CD8-positive, alpha-beta memory T cell (primary cell): Measurements from ENCODE around the gene BTBD2. TPM values are rescaled to one million over a fixed set of nuclear protein-coding genes. Genes with fewer than 3 reads are reported as not detected.

Experiments
- CTCF ChIA-PET: fragments of 350-600 bp; sonication (Branson Sonifier 250); formaldehyde crosslinking; loops from one replicate; lab custom pipeline; 2021; ENCODE audit warnings: antibody characterized with exemption; lab: Charles Lee
- POLR2A ChIA-PET: fragments of 350-600 bp; sonication (Branson Sonifier 250); formaldehyde crosslinking; loops from one replicate; lab custom pipeline; 2021; ENCODE audit warnings: antibody characterized with exemption; lab: Charles Lee
- DNase-seq, 5 donors: peaks; one replicate each; pipeline versions ENCODE4 v3.0.0 to v3.0.0-alpha.2; 2020 to 2022; ENCODE audit warnings: mixed read lengths in 1 of 5
- H3K27ac ChIP-seq: one replicate; pipeline ENCODE4 v1.7.0; 2013; ENCODE audit warnings: low read depth, mild to moderate bottlenecking, low read length, moderate library complexity
- H3K27me3 ChIP-seq: 2 replicates; pipeline ENCODE4 v1.7.0; 2013; ENCODE audit warnings: low read length, mild to moderate bottlenecking; ENCODE audit not compliant: insufficient read depth, poor library complexity, severe bottlenecking
- H3K36me3 ChIP-seq: 2 replicates; pipeline ENCODE4 v1.7.0; 2013; ENCODE audit warnings: mild to moderate bottlenecking, low read length, moderate library complexity; ENCODE audit not compliant: insufficient read depth
- H3K4me1 ChIP-seq: 2 replicates; pipeline ENCODE4 v1.7.0; 2013; ENCODE audit warnings: mild to moderate bottlenecking, low read length, moderate library complexity; ENCODE audit not compliant: insufficient read depth
- H3K4me3 ChIP-seq: 2 replicates; pipeline ENCODE4 v1.7.0; 2013; ENCODE audit warnings: mild to moderate bottlenecking, low read length
- H3K9me3 ChIP-seq: 2 replicates; pipeline ENCODE4 v1.7.0; 2013; ENCODE audit warnings: mild to moderate bottlenecking, low read length
- H3K27ac Mint-ChIP-seq, 8 donors: one replicate each; pipeline ENCODE4 v1.8.0; 2020 to 2021; ENCODE audit warnings: mixed read lengths in 8 of 8, mild to moderate bottlenecking in 6 of 8, inconsistent platforms in 3 of 8, moderate library complexity in 3 of 8
- H3K27me3 Mint-ChIP-seq, 2 donors: one replicate each; pipeline ENCODE4 v1.8.0; 2020 to 2021; ENCODE audit warnings: mixed read lengths in 2 of 2, mild to moderate bottlenecking in 1 of 2, moderate library complexity in 1 of 2
- H3K36me3 Mint-ChIP-seq, 3 donors: one replicate each; pipeline ENCODE4 v1.8.0; 2020 to 2021; ENCODE audit warnings: mixed read lengths in 3 of 3, inconsistent platforms in 1 of 3, mild to moderate bottlenecking in 1 of 3
- H3K4me1 Mint-ChIP-seq, 3 donors: one replicate each; pipeline ENCODE4 v1.8.0; 2020 to 2021; ENCODE audit warnings: mixed read lengths in 3 of 3, inconsistent platforms in 1 of 3, mild to moderate bottlenecking in 1 of 3
- H3K4me3 Mint-ChIP-seq, 7 donors: one replicate each; pipeline ENCODE4 v1.8.0; 2020 to 2021; ENCODE audit warnings: mixed read lengths in 7 of 7, mild to moderate bottlenecking in 6 of 7, moderate library complexity in 4 of 7, inconsistent platforms in 2 of 7
- H3K9me3 Mint-ChIP-seq, 5 donors: one replicate each; pipeline ENCODE4 v1.8.0; 2020 to 2022; ENCODE audit warnings: mixed read lengths in 5 of 5, mild to moderate bottlenecking in 3 of 5, moderate library complexity in 2 of 5, inconsistent platforms in 1 of 5
- polyA plus RNA-seq: library from polyadenylated mRNA; unstranded; fragments of 300-500 nt; fragmentation: Illumina TruSeq; gene quantifications from one replicate; pipeline ENCODE4 v1.2.3, GENCODE V29; 2021
- total RNA-seq, 2 experiments: library from RNA; stranded (reverse); gene quantifications; one replicate each; pipeline ENCODE4 v1.2.3, GENCODE V29; 2021

BTBD2 gene
- total and polyA plus RNA-seq, 3 experiments from 2014 or later: 5.3 to 22.5 (median 18.6) TPM

DNA sequence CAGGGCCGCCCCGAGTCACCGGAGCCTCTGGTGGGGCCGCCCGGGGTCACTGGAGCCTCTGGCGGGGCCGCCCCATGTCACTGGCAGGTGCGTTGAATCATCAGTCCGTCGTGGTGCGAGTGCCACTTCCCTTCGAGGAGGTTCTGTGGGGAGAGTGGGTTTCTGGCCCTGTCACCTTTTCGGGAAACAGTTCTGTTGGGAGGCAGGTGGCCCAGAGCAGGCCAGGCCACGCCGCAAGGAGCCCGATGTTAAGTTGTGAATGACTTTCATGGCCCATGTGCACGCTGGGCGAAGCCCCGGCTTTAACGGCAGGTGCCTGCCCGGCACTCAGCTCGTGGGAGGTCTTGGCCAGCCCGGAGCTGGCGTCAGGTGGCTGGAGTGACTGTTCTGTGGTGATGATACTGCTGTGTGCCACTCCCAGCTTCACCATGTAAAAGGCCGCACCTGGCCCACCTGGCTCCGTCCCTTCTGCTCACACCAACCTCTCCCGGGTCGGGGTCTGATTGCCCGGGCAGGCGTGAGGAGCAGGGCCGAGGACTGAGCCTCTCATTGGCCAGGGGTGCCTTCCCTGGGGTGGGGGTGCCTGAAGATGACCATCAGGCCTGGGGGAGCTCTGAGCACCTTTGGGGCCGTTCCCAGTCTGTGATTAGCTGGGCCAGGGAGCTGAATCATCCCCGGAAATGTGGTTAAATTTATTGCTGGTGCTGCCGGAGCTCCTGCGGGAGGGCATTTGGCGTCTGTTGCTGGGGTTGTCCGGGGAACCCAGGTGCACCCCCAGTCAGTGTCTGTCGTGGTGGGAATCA lies 45.3 kb downstream of the BTBD2 start:
- H3K9me3 ChIP-seq: no peaks in the 10 kb centered on the region
- no peaks in the 10 kb centered on the region for H3K27me3 ChIP-seq
- CTCF ChIA-PET: no interaction called here
- H3K36me3 ChIP-seq: peaks cover under 1% of the 10 kb centered on the region
- peaks cover 0 to 48% (median 4%) of the 10 kb centered on the region in 3 donors for H3K36me3 Mint-ChIP-seq
- H3K27ac ChIP-seq: no peak overlapping the region
- H3K4me1 Mint-ChIP-seq: peaks cover 26 to 57% (median 33%) of the 10 kb centered on the region in 3 donors
- no peaks in the 10 kb centered on the region for H3K27me3 Mint-ChIP-seq
- H3K4me3 Mint-ChIP-seq: no peak overlapping the region
- no peak for DNase-seq
- H3K4me3 ChIP-seq: no peak overlapping the region
- H3K4me1 ChIP-seq: peaks cover 19% of the 10 kb centered on the region
- POLR2A ChIA-PET: interaction anchor here (0.5 kb wide), 1 partner anchor 639 kb away, joined by 4 read pairs; no protein-coding TSS in a partner anchor
- peak overlapping the region in 4 of 8 donors; percentile 15 to 54 (median 40) for H3K27ac Mint-ChIP-seq
- no peaks in the 10 kb centered on the region for H3K9me3 Mint-ChIP-seq

DNA sequence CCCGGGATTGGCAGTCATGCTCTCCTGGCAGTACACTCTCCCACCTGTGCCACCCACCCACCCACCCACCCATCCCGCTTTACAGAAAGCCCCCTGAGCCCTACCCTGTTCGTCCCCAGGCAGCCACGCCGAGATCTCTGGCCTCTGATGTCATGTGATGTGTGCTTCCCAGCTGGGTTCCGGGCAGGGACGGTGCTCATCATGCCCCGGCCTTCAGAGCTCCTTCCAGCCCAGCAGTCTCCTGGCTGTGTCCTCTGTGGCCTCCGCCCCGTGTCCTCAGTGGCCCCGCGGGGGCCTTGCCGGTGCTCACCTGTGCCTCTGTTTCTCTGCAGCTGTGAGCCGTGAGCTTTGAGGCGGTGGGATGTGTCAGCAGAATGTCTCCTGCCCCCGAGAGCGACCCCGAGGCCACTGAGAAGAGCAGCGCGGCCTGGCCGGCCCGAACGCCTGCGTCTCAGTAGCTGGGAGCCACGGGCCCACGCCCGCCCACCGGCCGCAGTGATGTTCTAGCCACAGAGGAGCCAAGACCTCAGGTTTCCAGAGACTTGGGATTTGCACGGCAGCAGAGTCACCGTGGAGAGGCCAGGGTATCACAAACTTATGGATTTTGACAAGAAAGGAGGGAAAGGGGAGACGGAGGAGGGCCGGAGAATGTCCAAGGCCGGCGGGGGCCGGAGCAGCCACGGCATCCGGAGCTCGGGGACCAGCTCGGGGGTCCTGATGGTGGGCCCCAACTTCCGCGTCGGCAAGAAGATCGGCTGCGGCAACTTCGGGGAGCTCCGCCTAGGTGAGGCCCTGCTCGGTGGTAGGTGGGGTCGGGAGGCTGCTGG lies 46.1 kb downstream of the BTBD2 start:
- peaks cover 0 to 42% (median 4%) of the 10 kb centered on the region in 3 donors for H3K36me3 Mint-ChIP-seq
- no peak overlapping the region for H3K27ac ChIP-seq
- no peak overlapping the region for H3K4me3 ChIP-seq
- H3K36me3 ChIP-seq: no peaks in the 10 kb centered on the region
- no peak for DNase-seq
- no peaks in the 10 kb centered on the region for H3K9me3 Mint-ChIP-seq
- no peaks in the 10 kb centered on the region for H3K27me3 Mint-ChIP-seq
- ChIA-PET POLR2A (interaction anchor here (0.5 kb wide), 1 partner anchor 638 kb away, joined by 4 read pairs; no protein-coding TSS in a partner anchor), CTCF (no interaction called here)
- peak overlapping the region in 3 of 8 donors; percentile 29 to 73 (median 60) for H3K27ac Mint-ChIP-seq
- no peaks in the 10 kb centered on the region for H3K27me3 ChIP-seq
- H3K4me1 ChIP-seq: peaks cover 19% of the 10 kb centered on the region
- peaks cover 26 to 55% (median 33%) of the 10 kb centered on the region in 3 donors for H3K4me1 Mint-ChIP-seq
- peak overlapping the region in 1 of 7 donors; percentile 34 for H3K4me3 Mint-ChIP-seq
- H3K9me3 ChIP-seq: no peaks in the 10 kb centered on the region

DNA sequence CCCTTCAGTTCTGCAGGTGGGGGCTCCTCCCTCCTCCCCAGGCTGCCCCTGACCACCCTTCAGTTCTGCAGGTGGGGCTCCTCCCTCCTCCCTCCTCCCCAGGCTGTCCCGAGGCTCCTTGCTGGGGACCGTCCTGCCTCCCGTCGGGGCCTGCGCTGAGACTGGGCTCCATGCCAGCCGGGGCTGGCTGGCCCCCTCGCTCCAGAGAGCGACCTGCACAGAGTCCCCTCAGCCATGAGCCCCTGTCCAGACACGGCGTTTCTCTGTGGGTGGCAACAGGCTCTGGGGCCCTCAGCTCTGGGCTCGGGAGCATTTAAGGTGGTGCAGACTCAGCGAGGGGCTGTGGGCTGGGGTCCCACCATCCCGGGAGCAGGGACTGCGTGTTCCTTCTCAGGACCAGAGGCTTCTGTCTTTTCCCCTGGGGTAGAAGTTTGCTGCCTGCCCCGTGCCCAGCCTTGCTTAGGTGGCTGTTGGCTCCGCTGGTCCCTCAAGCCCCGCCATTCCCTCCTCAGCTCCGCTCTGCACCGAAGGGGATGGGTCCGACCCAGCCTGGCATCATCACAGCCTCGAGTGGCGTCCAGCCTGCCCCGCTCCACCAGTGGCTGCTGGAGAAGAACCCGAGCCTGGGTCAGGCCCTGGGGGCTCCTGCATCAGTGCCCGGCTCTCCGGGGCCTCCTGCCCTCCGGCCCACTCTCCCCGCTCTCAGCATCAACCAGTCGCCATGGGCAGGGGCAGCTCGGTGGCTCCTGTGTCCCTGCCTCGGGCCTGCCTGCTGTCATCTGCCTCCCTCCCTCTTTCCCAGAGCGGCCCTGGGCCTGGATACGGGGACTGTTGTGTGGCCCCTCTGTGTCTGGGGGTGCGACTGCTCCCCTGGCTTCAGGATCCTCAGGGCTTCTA lies 47.0 kb downstream of the BTBD2 start:
- Mint-ChIP-seq H3K27ac (peak overlapping the region in 2 of 8 donors; percentile 24 to 70), H3K4me3 (peak overlapping the region in 1 of 7 donors; percentile 59), H3K27me3 (no peaks in the 10 kb centered on the region), H3K36me3 (peaks cover 0 to 38% (median 4%) of the 10 kb centered on the region in 3 donors), H3K9me3 (no peaks in the 10 kb centered on the region), H3K4me1 (peaks cover 23 to 50% (median 27%) of the 10 kb centered on the region in 3 donors)
- CTCF ChIA-PET: no interaction called here
- H3K36me3 ChIP-seq: no peaks in the 10 kb centered on the region
- POLR2A ChIA-PET: no interaction called here
- no peak overlapping the region for H3K4me3 ChIP-seq
- no peak overlapping the region for H3K27ac ChIP-seq
- no peak for DNase-seq
- H3K27me3 ChIP-seq: no peaks in the 10 kb centered on the region
- no peaks in the 10 kb centered on the region for H3K9me3 ChIP-seq
- H3K4me1 ChIP-seq: peaks cover 19% of the 10 kb centered on the region

DNA sequence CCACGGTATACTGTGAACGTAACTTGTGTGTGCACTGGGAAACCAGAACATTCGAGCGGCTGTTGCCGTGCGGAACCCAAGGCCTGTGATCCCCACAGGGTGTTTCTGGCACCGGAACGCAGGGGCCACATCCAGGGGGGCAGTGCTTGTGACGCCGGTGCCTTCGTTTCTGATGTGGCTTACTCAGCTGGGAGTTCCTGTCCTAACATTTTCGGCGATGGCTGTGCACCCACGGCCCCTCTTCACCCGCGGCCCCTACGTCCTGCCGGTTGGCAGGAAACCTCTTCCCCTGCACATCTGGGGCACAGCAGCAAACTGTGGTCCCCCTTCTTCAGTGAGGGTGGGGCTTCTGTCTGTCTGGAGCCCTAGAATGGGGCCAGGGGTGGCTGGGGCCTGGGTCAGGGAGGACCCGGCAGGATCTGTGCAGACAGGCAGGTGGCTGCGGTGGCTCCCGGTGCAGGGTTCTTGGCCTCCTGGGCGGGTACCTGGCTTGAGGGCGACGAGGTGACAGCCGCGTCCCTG lies 48.4 kb downstream of the BTBD2 start:
- ChIA-PET POLR2A (no interaction called here), CTCF (interaction anchor here (1.0 kb wide), 1 partner anchor 38 kb away, joined by 3 read pairs; no protein-coding TSS in a partner anchor)
- peak; percentile 19 to 70 (median 55) for DNase-seq
- Histone ChIP-seq H3K36me3 (no peaks in the 10 kb centered on the region), H3K4me1 (peaks cover 19% of the 10 kb centered on the region), H3K27me3 (no peaks in the 10 kb centered on the region), H3K4me3 (peak overlapping the region; percentile 26), H3K27ac (no peak overlapping the region), H3K9me3 (no peaks in the 10 kb centered on the region)
- Mint-ChIP-seq H3K27me3 (no peaks in the 10 kb centered on the region), H3K4me1 (peaks cover 17 to 46% (median 20%) of the 10 kb centered on the region in 3 donors), H3K4me3 (peak overlapping the region; percentile 53 to 78 (median 70)), H3K36me3 (peaks cover 0 to 40% (median 4%) of the 10 kb centered on the region in 3 donors), H3K27ac (peak overlapping the region; percentile 59 to 95 (median 90)), H3K9me3 (no peaks in the 10 kb centered on the region)

DNA sequence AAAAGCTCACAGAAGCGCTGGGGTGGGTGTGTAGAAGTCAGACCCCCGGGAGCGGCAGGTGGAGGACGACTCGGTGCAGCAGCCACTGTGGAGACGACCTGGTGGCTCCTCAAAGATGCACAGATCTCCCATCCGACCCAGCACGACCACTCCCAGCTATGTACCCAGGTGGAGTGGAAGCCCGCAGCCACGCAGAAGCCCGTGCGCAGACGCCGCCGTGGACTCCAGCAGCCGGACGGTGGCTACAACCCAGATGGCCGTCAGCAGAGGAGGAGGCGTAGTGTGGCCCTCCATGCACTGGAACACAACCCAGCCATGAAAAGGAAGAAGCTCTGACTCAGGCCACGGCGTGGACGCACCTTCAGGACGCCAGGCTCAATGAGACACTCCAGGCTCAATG lies 52.8 kb downstream of the BTBD2 start:
- Mint-ChIP-seq H3K4me3 (no peak overlapping the region), H3K27ac (peak overlapping the region in 2 of 8 donors; percentile 58 to 67), H3K9me3 (no peaks in the 10 kb centered on the region), H3K36me3 (peaks cover 0 to 26% (median 4%) of the 10 kb centered on the region in 3 donors), H3K27me3 (peaks cover 0 to 2% of the 10 kb centered on the region in 2 donors), H3K4me1 (peaks cover 17 to 44% (median 22%) of the 10 kb centered on the region in 3 donors)
- no peak overlapping the region for H3K4me3 ChIP-seq
- ChIA-PET CTCF (interaction anchor here (1.0 to 1.4 kb wide), 2 partner anchors 14 to 17 kb away, joined by 3 read pairs; no protein-coding TSS in a partner anchor), POLR2A (interaction anchor here (0.6 kb wide), 2 partner anchors 20 to 89 kb away, joined by 3 to 4 read pairs; no protein-coding TSS in a partner anchor)
- H3K4me1 ChIP-seq: peaks cover 19% of the 10 kb centered on the region
- H3K36me3 ChIP-seq: no peaks in the 10 kb centered on the region
- DNase-seq: no peak
- H3K9me3 ChIP-seq: no peaks in the 10 kb centered on the region
- no peak overlapping the region for H3K27ac ChIP-seq
- no peaks in the 10 kb centered on the region for H3K27me3 ChIP-seq

DNA sequence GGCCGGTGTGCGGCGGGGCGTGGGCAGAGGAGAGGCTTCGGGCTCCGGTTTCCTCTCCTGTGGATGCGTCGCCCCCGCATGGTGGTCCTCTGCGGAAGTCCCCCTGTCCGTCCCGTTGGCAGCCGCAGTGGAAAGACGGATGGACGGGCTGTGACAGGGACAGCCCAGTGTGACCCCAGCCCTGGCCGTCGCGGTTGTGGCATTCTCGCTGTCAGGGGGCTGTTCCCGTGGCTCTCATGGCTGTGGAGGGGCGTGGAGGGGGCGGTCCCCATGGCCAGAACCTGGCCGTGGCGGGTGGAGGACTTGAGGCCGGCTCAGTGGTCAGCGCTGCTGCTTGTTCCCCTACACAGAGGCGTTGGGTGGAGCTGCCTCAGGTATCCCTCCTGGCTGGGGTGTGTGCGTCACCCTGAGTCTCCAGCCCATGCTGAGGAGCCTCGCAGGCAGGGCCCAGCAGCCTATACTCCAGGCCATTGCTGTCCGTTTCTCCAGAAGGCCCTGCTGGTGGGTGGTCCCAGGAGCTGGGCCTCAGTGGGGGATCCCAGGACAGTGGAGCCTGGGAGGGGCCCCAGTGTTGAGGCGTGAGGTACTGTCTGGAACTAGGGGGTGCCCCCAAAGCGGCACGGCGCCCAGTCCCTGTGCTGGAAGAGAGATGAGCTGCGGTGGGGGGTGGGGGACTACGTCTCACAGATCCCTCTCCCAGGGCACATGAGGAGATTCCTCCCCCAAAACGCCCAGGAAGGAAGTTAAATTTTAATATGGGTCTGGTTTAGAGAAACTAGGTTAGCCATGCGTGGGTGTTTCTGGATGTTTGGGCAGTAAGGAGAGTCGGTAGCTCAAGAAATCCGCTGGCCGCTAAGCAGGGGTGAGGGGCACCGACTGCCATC lies 54.3 kb downstream of the BTBD2 start:
- H3K36me3 ChIP-seq: no peaks in the 10 kb centered on the region
- H3K27ac ChIP-seq: no peak overlapping the region
- Mint-ChIP-seq H3K4me3 (no peak overlapping the region), H3K27me3 (peaks cover 0 to 2% of the 10 kb centered on the region in 2 donors), H3K27ac (peak overlapping the region in 5 of 8 donors; percentile 29 to 85 (median 58)), H3K36me3 (peaks cover 0 to 28% (median 4%) of the 10 kb centered on the region in 3 donors), H3K9me3 (no peaks in the 10 kb centered on the region), H3K4me1 (peaks cover 9 to 48% (median 14%) of the 10 kb centered on the region in 3 donors)
- DNase-seq: no peak
- CTCF ChIA-PET: interaction anchor here (1.4 kb wide), 1 partner anchor 16 kb away, joined by 3 read pairs; no protein-coding TSS in a partner anchor
- peaks cover 8% of the 10 kb centered on the region for H3K4me1 ChIP-seq
- no peaks in the 10 kb centered on the region for H3K27me3 ChIP-seq
- H3K4me3 ChIP-seq: no peak overlapping the region
- POLR2A ChIA-PET: no interaction called here
- no peaks in the 10 kb centered on the region for H3K9me3 ChIP-seq
